Activated naive CD4-positive, alpha-beta T cell treated with anti-CD3 and anti-CD28 coated beads for 36 hours (primary cell): ENCODE measurements around the gene CHSY1. TPM values are rescaled to one million over a fixed set of nuclear protein-coding genes. Genes with fewer than 3 reads are reported as not detected.

Experiments used
- CTCF ChIA-PET: fragments of 350-600 bp; sonication (Branson Sonifier 250); formaldehyde crosslinking; loops from one replicate; lab custom pipeline; 2021; ENCODE audit warnings: antibody characterized with exemption; lab: Charles Lee
- DNase-seq: peaks from one replicate; pipeline ENCODE4 v3.0.0-alpha.2; 2020
- H3K27ac Mint-ChIP-seq: one replicate; pipeline ENCODE4 v1.8.0; 2021; ENCODE audit warnings: mild to moderate bottlenecking, mixed read lengths
- H3K27me3 Mint-ChIP-seq: one replicate; pipeline ENCODE4 v1.8.0; 2021; ENCODE audit warnings: low read depth, mixed read lengths
- H3K36me3 Mint-ChIP-seq: one replicate; pipeline ENCODE4 v1.8.0; 2021; ENCODE audit warnings: low read depth, mixed read lengths
- H3K4me1 Mint-ChIP-seq: one replicate; pipeline ENCODE4 v1.8.0; 2021; ENCODE audit warnings: low read depth, mixed read lengths
- H3K4me3 Mint-ChIP-seq: one replicate; pipeline ENCODE4 v1.8.0; 2021; ENCODE audit warnings: mild to moderate bottlenecking, moderate library complexity, mixed read lengths
- H3K9me3 Mint-ChIP-seq: one replicate; pipeline ENCODE4 v1.8.0; 2021; ENCODE audit warnings: mixed read lengths
- intact Hi-C: fragments of 100-400 bp; cut with micrococcal nuclease; formaldehyde crosslinking; loops from one replicate; pipeline ENCODE4 v1.15.1; 2023
- total RNA-seq, 2 experiments: library from RNA; stranded (reverse); gene quantifications; one replicate each; pipeline ENCODE4 v1.2.3, GENCODE V29; 2021

Gene CHSY1
- total RNA-seq, 2 experiments from 2014 or later: 19.5 to 21.8 TPM

DNA sequence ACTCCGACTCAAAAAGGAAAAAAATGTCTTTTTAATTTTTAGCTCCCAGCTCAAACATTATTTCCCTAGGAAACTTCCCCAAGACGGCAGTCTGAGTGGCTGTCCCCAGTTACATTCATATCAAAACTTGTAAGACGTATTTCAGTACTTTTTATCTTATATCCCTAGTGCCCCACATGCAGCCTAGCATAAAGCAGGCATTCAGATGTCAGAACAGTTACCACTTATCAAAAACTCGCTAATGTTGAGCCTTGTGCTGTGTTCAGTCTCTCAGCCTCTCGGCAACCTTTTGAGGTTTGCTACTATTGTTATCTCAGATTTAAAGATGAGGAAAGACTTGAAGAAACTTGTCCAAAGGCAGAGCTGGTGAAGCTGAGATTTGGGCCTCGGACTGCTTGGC is 32.1 kb upstream of the CHSY1 start:
- Mint-ChIP-seq H3K4me1 (peaks cover 16% of the 10 kb centered on the region), H3K9me3 (no peaks in the 10 kb centered on the region), H3K36me3 (peaks cover 51% of the 10 kb centered on the region), H3K27me3 (no peaks in the 10 kb centered on the region), H3K27ac (no peak overlapping the region), H3K4me3 (no peak overlapping the region)
- CTCF ChIA-PET: interaction anchor here (2.1 kb wide), 1 partner anchor 10 kb away, joined by 6 read pairs; the partner anchor contains the start of gene SNRPA1
- intact Hi-C loops: no loop called here
- no peak for DNase-seq

DNA sequence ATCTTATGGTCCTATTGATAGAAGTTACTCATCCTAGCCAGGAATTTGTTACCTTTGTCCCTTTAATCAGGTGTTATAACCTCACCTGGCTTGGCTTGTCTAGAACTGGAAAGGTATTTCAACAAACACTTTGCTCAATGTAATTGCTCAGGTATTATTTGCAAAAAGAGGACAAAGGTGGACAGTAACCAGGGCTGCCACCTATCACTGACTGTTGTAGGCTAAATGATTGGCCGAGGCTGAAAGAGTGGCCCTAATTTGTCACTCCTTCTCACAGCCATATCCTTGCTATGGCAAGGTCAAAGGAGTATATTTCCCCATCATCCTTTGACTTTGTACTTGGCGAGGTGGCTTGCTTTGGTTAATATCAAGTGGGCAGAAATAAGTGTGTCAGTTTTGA is 28.2 kb upstream of the CHSY1 start:
- Mint-ChIP-seq H3K4me3 (no peak overlapping the region), H3K36me3 (peaks cover 23% of the 10 kb centered on the region), H3K27ac (no peak overlapping the region), H3K9me3 (no peaks in the 10 kb centered on the region), H3K27me3 (no peaks in the 10 kb centered on the region), H3K4me1 (peaks cover 17% of the 10 kb centered on the region)
- intact Hi-C loops: no loop called here
- DNase-seq: no peak
- CTCF ChIA-PET: interaction anchor here (1.0 kb wide), 1 partner anchor 8 kb away, joined by 3 read pairs; no protein-coding TSS in a partner anchor

- H3K27me3 Mint-ChIP-seq: no peaks in the 10 kb centered on the region
- intact Hi-C loops: loop anchor here (1.0 to 5.0 kb wide), 3 partner anchors 17 to 374 kb away; partner anchors contain the start of genes SNRPA1 and TM2D3
- H3K9me3 Mint-ChIP-seq: no peaks in the 10 kb centered on the region
- DNase-seq: no peak
- no peak overlapping the region for H3K27ac Mint-ChIP-seq
- peaks cover 21% of the 10 kb centered on the region for H3K4me1 Mint-ChIP-seq
- CTCF ChIA-PET: interaction anchor here (0.7 to 0.8 kb wide), 2 partner anchors 10 to 11 kb away, joined by 3 to 4 read pairs; no protein-coding TSS in a partner anchor
- H3K4me3 Mint-ChIP-seq: peak overlapping the region; percentile 74
- peaks cover 27% of the 10 kb centered on the region for H3K36me3 Mint-ChIP-seq
These were observed 26.2 kb upstream of the CHSY1 start for GRCh38 chr15:101277943-101278564.

- Mint-ChIP-seq H3K4me3 (peak within 1 kb of the TSS; percentile 90), H3K36me3 (peaks cover 25% of the 10 kb centered on the region), H3K9me3 (no peaks in the 10 kb centered on the region), H3K27me3 (no peaks in the 10 kb centered on the region), H3K4me1 (peaks cover 21% of the 10 kb centered on the region), H3K27ac (peak within 1 kb of the TSS; percentile 54)
- CTCF ChIA-PET: no interaction called here
- intact Hi-C loops: loop anchor here (1.0 to 5.0 kb wide), 3 partner anchors 18 to 375 kb away; partner anchors contain the start of genes SNRPA1 and TM2D3
- peak; percentile 85 for DNase-seq
These were observed 25.4 kb upstream of the CHSY1 start, which contains the start of gene SELENOS for GRCh38 chr15:101277038-101277822. Gene SELENOS (minus strand): TSS chr15:101277485. CDS start chr15:101277417, 68 bp downstream.

DNA sequence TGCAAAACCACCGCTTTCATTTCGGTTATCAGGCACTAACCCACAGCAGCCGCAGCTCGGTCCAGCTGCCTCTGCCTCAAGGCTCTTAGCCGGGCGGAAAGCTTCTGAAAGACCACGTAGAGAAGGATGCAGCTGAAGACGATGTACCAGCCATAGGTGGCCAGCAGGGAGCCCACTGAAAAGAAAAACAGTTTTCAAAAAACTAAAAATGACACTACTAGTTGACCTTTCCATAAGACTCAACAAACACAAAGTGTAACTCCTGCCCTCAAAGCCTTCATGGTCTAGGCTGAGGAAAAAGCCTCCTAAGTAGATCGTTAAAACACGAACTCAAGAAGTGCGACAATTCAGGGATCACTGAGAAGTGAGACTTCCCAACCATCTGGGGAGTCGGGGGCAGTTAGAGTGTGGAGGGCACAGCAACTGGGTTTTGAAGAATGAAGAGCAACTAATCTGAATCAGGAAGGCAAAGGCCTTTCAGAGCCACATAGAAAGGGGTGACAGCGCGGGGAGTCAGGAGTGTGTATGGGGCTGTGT is 24.7 kb upstream of the CHSY1 start:
- intact Hi-C loops: loop anchor here (1.0 to 5.0 kb wide), 3 partner anchors 19 to 376 kb away; partner anchors contain the start of genes SNRPA1 and TM2D3
- H3K27me3 Mint-ChIP-seq: no peaks in the 10 kb centered on the region
- no peak for DNase-seq
- peak overlapping the region; percentile 90 for H3K4me3 Mint-ChIP-seq
- peak overlapping the region; percentile 54 for H3K27ac Mint-ChIP-seq
- CTCF ChIA-PET: interaction anchor here (0.7 to 1.1 kb wide), 4 partner anchors 9 to 383 kb away, joined by 3 read pairs; no protein-coding TSS in a partner anchor
- peaks cover 21% of the 10 kb centered on the region for H3K4me1 Mint-ChIP-seq
- peaks cover 24% of the 10 kb centered on the region for H3K36me3 Mint-ChIP-seq
- no peaks in the 10 kb centered on the region for H3K9me3 Mint-ChIP-seq

- Mint-ChIP-seq H3K36me3 (peaks cover 24% of the 10 kb centered on the region), H3K9me3 (no peaks in the 10 kb centered on the region), H3K27me3 (no peaks in the 10 kb centered on the region), H3K27ac (peak overlapping the region; percentile 34), H3K4me3 (no peak overlapping the region), H3K4me1 (peaks cover 21% of the 10 kb centered on the region)
- CTCF ChIA-PET: interaction anchor here (0.8 to 1.3 kb wide), 5 partner anchors 15 to 254 kb away, joined by 3 to 4 read pairs (median 3); no protein-coding TSS in a partner anchor
- DNase-seq: no peak
- intact Hi-C loops: loop anchor here (5.0 kb wide), 2 partner anchors 258 to 377 kb away; partner anchors contain the start of gene TM2D3
These were observed 23.2 kb upstream of the CHSY1 start for GRCh38 chr15:101275018-101275417.

DNA sequence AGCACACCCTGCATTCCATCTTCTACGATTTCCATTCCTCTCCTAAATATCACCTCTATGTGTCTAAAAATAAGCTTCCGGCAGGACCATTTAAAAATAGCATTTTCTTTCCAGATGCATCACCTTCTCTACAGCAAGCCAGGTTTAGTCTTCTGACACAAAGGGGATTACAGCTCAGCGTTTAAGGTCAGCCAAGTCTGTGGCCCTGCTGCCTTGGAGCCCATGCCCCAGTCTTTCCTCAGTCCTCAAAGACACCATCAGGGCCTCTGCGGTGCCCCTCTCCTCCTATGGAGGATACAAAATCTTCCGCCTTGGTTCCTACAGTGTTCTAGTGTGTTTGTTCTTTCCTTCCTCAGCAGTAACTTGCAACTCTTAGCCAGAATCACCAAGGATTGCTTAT is 21.7 kb upstream of the CHSY1 start:
- H3K4me3 Mint-ChIP-seq: no peak overlapping the region
- H3K27ac Mint-ChIP-seq: no peak overlapping the region
- intact Hi-C loops: no loop called here
- CTCF ChIA-PET: interaction anchor here (0.6 to 1.4 kb wide), 6 partner anchors 15 to 265 kb away, joined by 3 to 5 read pairs (median 3); no protein-coding TSS in a partner anchor
- H3K27me3 Mint-ChIP-seq: no peaks in the 10 kb centered on the region
- no peaks in the 10 kb centered on the region for H3K9me3 Mint-ChIP-seq
- no peak for DNase-seq
- peaks cover 21% of the 10 kb centered on the region for H3K4me1 Mint-ChIP-seq
- H3K36me3 Mint-ChIP-seq: peaks cover 27% of the 10 kb centered on the region

- Mint-ChIP-seq H3K4me1 (peaks cover 15% of the 10 kb centered on the region), H3K27me3 (no peaks in the 10 kb centered on the region), H3K36me3 (peaks cover 27% of the 10 kb centered on the region), H3K9me3 (no peaks in the 10 kb centered on the region), H3K4me3 (no peak overlapping the region), H3K27ac (no peak overlapping the region)
- CTCF ChIA-PET: interaction anchor here (0.8 to 1.2 kb wide), 2 partner anchors 178 to 264 kb away, joined by 3 to 4 read pairs; no protein-coding TSS in a partner anchor
- no peak for DNase-seq
- intact Hi-C loops: no loop called here
These were observed 20.7 kb upstream of the CHSY1 start for GRCh38 chr15:101272584-101272983.

- no peak overlapping the region for H3K27ac Mint-ChIP-seq
- no peak for DNase-seq
- CTCF ChIA-PET: interaction anchor here (1.0 to 1.1 kb wide), 2 partner anchors 254 to 261 kb away, joined by 4 to 5 read pairs; no protein-coding TSS in a partner anchor
- H3K27me3 Mint-ChIP-seq: no peaks in the 10 kb centered on the region
- no peaks in the 10 kb centered on the region for H3K9me3 Mint-ChIP-seq
- intact Hi-C loops: no loop called here
- peaks cover 23% of the 10 kb centered on the region for H3K36me3 Mint-ChIP-seq
- peaks cover under 1% of the 10 kb centered on the region for H3K4me1 Mint-ChIP-seq
- H3K4me3 Mint-ChIP-seq: no peak overlapping the region
These were observed 17.8 kb upstream of the CHSY1 start for GRCh38 chr15:101269479-101270223.

- no peak for DNase-seq
- H3K27ac Mint-ChIP-seq: no peak overlapping the region
- no peaks in the 10 kb centered on the region for H3K27me3 Mint-ChIP-seq
- CTCF ChIA-PET: interaction anchor here (0.6 to 2.1 kb wide), 8 partner anchors 8 to 387 kb away, joined by 3 to 10 read pairs (median 3); no protein-coding TSS in a partner anchor
- intact Hi-C loops: no loop called here
- H3K4me3 Mint-ChIP-seq: no peak overlapping the region
- H3K4me1 Mint-ChIP-seq: peaks cover 2% of the 10 kb centered on the region
- H3K36me3 Mint-ChIP-seq: peaks cover 10% of the 10 kb centered on the region
- H3K9me3 Mint-ChIP-seq: no peaks in the 10 kb centered on the region
These were observed 15.7 kb upstream of the CHSY1 start for GRCh38 chr15:101267320-101268104.

DNA sequence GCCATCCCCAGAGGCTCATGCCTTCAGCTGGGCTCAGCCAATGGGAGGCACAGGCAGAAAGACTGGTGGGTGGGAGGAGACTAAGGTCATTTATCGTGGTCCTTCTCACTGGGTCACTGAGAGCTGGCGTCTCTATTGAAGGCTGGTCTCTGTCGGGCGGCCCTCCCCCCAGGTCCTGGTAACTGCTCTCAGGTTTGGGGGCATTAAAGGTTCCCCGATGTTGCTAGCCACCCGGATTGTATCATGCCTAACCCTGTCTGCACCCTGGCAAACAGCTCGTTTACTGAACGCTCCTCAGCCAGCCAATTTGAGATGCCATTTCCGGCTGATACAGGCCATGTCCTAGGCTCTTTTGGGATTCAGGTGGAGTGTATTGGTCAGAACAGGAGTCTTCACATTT is 14.9 kb upstream of the CHSY1 start:
- no peaks in the 10 kb centered on the region for H3K27me3 Mint-ChIP-seq

More for the DNA sequence above, 14.9 kb upstream of the CHSY1 start:
- Mint-ChIP-seq H3K36me3 (peaks cover 9% of the 10 kb centered on the region), H3K4me1 (peaks cover 2% of the 10 kb centered on the region), H3K4me3 (no peak overlapping the region), H3K9me3 (no peaks in the 10 kb centered on the region), H3K27ac (no peak overlapping the region)
- intact Hi-C loops: no loop called here
- CTCF ChIA-PET: interaction anchor here (0.6 to 2.1 kb wide), 3 partner anchors 9 to 258 kb away, joined by 3 to 10 read pairs (median 9); no protein-coding TSS in a partner anchor
- DNase-seq: no peak
